Endothelial cell of umbilical vein (primary cell): ENCODE data around the gene CELSR1. TPM values are rescaled to one million over a fixed set of nuclear protein-coding genes. Genes with fewer than 3 reads are reported as not detected.

Source experiments
- BruUV-seq: library from RNA; stranded (reverse); fragments of 400-500 nt; replicated peaks from 2 replicates; lab custom pipeline; 2021; lab: Mats Ljungman, UMichigan
- CTCF ChIA-PET: fragments of 300-600, 350-600 bp; sonication (Branson Sonifier 250); formaldehyde crosslinking; loops from one replicate; lab custom pipeline; 2021; ENCODE audit warnings: antibody characterized with exemption, inconsistent platforms; lab: Charles Lee
- POLR2A ChIA-PET: fragments of 300-600, 350-600 bp; sonication (Branson Sonifier 250); formaldehyde crosslinking; loops from one replicate; lab custom pipeline; 2021; ENCODE audit warnings: antibody characterized with exemption, inconsistent platforms; lab: Charles Lee
- DNase-seq: peaks from one replicate; pipeline ENCODE4 v3.0.0-alpha.2; 2011; ENCODE audit warnings: low read depth, low spot score
- FAIRE-seq: peaks from 2 replicates; lab custom pipeline; 2011; peaks lifted over from hg19 to GRCh38; lab: Jason Lieb, UNC
- H2AFZ ChIP-seq: 2 replicates; pipeline ENCODE4 v1.6.0; 2012; ENCODE audit warnings: low read depth, low read length, control low read depth, inconsistent platforms
- H3K27ac ChIP-seq: 2 replicates; pipeline ENCODE4 v1.5.1; 2011; ENCODE audit warnings: low read depth, mild to moderate bottlenecking, control low read depth, low read length, moderate library complexity; ENCODE audit not compliant: insufficient read depth
- H3K27me3 ChIP-seq, 2 experiments: 2 replicates each; pipeline versions ENCODE4 v1.6.0 to v1.6.1; 2011; ENCODE audit warnings: low read length in 2 of 2, mixed read lengths in 1 of 2; ENCODE audit not compliant: control insufficient read depth in 2 of 2, insufficient read depth in 2 of 2
- H3K36me3 ChIP-seq, 2 experiments: 2 replicates in 1 of 2; 3 replicates in 1 of 2; pipeline ENCODE4 v1.5.1; 2011; ENCODE audit warnings: low read length in 2 of 2, mild to moderate bottlenecking in 1 of 2, moderate library complexity in 1 of 2; ENCODE audit not compliant: control insufficient read depth in 2 of 2, insufficient read depth in 2 of 2; ENCODE audit errors: extremely low read depth in 1 of 2
- H3K4me1 ChIP-seq: 3 replicates; pipeline ENCODE4 v1.5.1; 2011; ENCODE audit warnings: mild to moderate bottlenecking, low read length; ENCODE audit not compliant: control insufficient read depth, insufficient read depth; ENCODE audit errors: extremely low read depth
- H3K4me2 ChIP-seq: 2 replicates; pipeline ENCODE4 v1.6.1; 2011; ENCODE audit warnings: low read length, control low read depth, mixed read lengths; ENCODE audit not compliant: insufficient read depth
- H3K4me3 ChIP-seq, 3 experiments: fragments of 200-600 bp in 1 of 3; sonication (generic), shearing (Covaris generic) in 1 of 3; replicated peaks in 1 of 3; 2 replicates each; pipeline ENCODE4 v1.5.1; 2011 to 2016; ENCODE audit warnings: control low read depth in 3 of 3, low read length in 3 of 3, mild to moderate bottlenecking in 2 of 3, inconsistent platforms in 1 of 3, low read depth in 1 of 3, moderate library complexity in 1 of 3; ENCODE audit not compliant: insufficient read depth in 1 of 3
- H3K79me2 ChIP-seq: 2 replicates; pipeline ENCODE4 v1.6.0; 2012; ENCODE audit warnings: low read length, inconsistent platforms; ENCODE audit not compliant: control insufficient read depth, insufficient read depth
- H3K9ac ChIP-seq: replicated peaks from 2 replicates; pipeline ENCODE3; 2011; ENCODE audit warnings: low read length, control low read depth; ENCODE audit not compliant: insufficient read depth; ENCODE audit errors: extremely low read depth
- H3K9me1 ChIP-seq: replicated peaks from 3 replicates; pipeline ENCODE4 v1.6.0; 2011; ENCODE audit warnings: mild to moderate bottlenecking, low read length; ENCODE audit not compliant: control insufficient read depth, insufficient read depth; ENCODE audit errors: extremely low read depth
- H3K9me3 ChIP-seq: replicated peaks from 2 replicates; pipeline ENCODE4 v1.5.1; 2012; ENCODE audit warnings: low read length, inconsistent platforms; ENCODE audit not compliant: control insufficient read depth, insufficient read depth
- H4K20me1 ChIP-seq: replicated peaks from 2 replicates; pipeline ENCODE3; 2011; ENCODE audit warnings: mild to moderate bottlenecking, low read length; ENCODE audit not compliant: control insufficient read depth, insufficient read depth; ENCODE audit errors: extremely low read depth
- EZH2 ChIP-seq: IDR thresholded peaks from 2 replicates; pipeline ENCODE4 v1.6.1; 2012; ENCODE audit warnings: borderline replicate concordance, low read depth, mild to moderate bottlenecking, moderate library complexity, low read length, inconsistent platforms; ENCODE audit not compliant: severe bottlenecking
- FOS ChIP-seq: IDR thresholded peaks from 2 replicates; pipeline ENCODE4 v1.6.1; 2011; ENCODE audit warnings: mild to moderate bottlenecking, low read length, moderate library complexity, borderline replicate concordance; ENCODE audit not compliant: insufficient read depth
- GATA2 ChIP-seq: IDR thresholded peaks from 2 replicates; pipeline ENCODE4 v1.7.0; 2011; ENCODE audit warnings: low read depth, mild to moderate bottlenecking, moderate library complexity, mixed read lengths, low read length; ENCODE audit not compliant: insufficient read length, insufficient read depth
- JUN ChIP-seq: IDR thresholded peaks from 2 replicates; pipeline ENCODE4 v1.6.1; 2011; ENCODE audit warnings: borderline replicate concordance, low read depth; ENCODE audit not compliant: insufficient read length, insufficient read depth
- MYC ChIP-seq: IDR thresholded peaks from one replicate; pipeline ENCODE4 v1.6.1; 2011; ENCODE audit warnings: mild to moderate bottlenecking, low read depth, low read length
- POLR2A ChIP-seq: IDR thresholded peaks from 2 replicates; pipeline ENCODE4 v1.6.1; 2012; ENCODE audit warnings: low read depth, mild to moderate bottlenecking, control low read depth, low read length
- POLR2AphosphoS5 ChIP-seq: IDR thresholded peaks from 2 replicates; pipeline ENCODE4 v1.6.1; 2012; ENCODE audit warnings: low read depth, mild to moderate bottlenecking, control low read depth, low read length, moderate library complexity; ENCODE audit not compliant: insufficient read depth
- dilution Hi-C: fragments of 300-500 bp; cut with MboI; formaldehyde crosslinking; loops from one replicate; pipeline ENCODE4 v1.15.0; 2019; ENCODE audit warnings: low sequenced_read_pairs; ENCODE audit not compliant: extremely low pct_ligation_motif_present
- intact Hi-C: fragments of 100-400 bp; cut with micrococcal nuclease; formaldehyde crosslinking; loops from one replicate; pipeline ENCODE4 v1.10.0; 2022
- polyA plus RNA-seq, 4 experiments: library from polyadenylated mRNA; depleted of rRNA in 3 of 4; stranded (reverse) in 3 of 4; unstranded in 1 of 4; fragments of >200 nt; gene quantifications; 2 replicates each; pipeline versions ENCODE4 v1.2.1 to v1.2.3, GENCODE V29; 2011 to 2012; ENCODE audit warnings: missing spikeins in 1 of 4
- total RNA-seq: library from RNA; stranded (reverse); gene quantifications from 2 replicates; pipeline ENCODE4 v1.2.3, GENCODE V29; 2021
- TF ChIP-seq, protein P1 (sequence below), 2 donors: IDR thresholded peaks; 1 replicate in 1 of 2; 2 replicates in 1 of 2; pipeline ENCODE4 v1.5.1; 2011; ENCODE audit warnings: low read length in 2 of 2, mild to moderate bottlenecking in 2 of 2, moderate library complexity in 2 of 2, control low read depth in 1 of 2, inconsistent platforms in 1 of 2, low read depth in 1 of 2; ENCODE audit not compliant: insufficient read depth in 1 of 2; ENCODE audit errors: extremely low read depth in 1 of 2
- TF ChIP-seq, protein P2 (sequence below): IDR thresholded peaks from 2 replicates; pipeline ENCODE4 v1.6.1; 2011; ENCODE audit not compliant: insufficient read depth, insufficient read length

The CELSR1 gene
- total and polyA plus RNA-seq, 2 donors (not counting 3 experiments of a cell fraction or from before 2014, with no cell fraction given): 3.7 to 5.4 TPM

DNA sequence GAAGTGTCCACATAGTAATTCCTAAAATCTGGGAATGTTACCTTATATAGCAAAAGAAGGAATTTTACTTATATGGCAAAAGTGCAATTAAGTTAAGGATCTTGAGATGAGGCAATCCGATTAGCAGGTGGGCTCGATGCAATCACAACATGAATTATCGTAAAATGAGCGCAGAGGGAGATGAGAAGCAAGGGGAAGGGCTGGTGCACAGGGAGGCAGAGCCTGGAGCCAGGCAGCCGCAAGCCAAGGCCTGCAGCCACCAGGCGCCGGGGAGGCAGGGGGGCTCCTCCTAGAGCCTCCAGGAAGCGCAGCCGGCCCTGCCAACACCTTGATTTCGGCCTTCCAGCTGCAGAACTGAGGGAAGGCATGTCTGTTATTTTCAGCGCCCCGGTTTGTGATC is 85.7 kb downstream of the CELSR1 start:
- H2AFZ ChIP-seq: no peak overlapping the region
- dilution Hi-C loops: no loop called here
- no peak overlapping the region for H3K27ac ChIP-seq
- no peak overlapping the region for H3K4me3 ChIP-seq
- no peak overlapping the region for H3K4me2 ChIP-seq
- FAIRE-seq (no peak), DNase-seq (no peak)
- no peaks in the 10 kb centered on the region for H3K36me3 ChIP-seq
- ChIA-PET POLR2A (no interaction called here), CTCF (no interaction called here)
- BruUV-seq: no TSS peak
- intact Hi-C loops: no loop called here
- H3K9me1 ChIP-seq: no peaks in the 10 kb centered on the region
- H3K9ac ChIP-seq: no peak overlapping the region
- H3K27me3 ChIP-seq: no peaks in the 10 kb centered on the region
- no peaks in the 10 kb centered on the region for H3K9me3 ChIP-seq
- no peaks in the 10 kb centered on the region for H3K4me1 ChIP-seq
- H3K79me2 ChIP-seq: no peaks in the 10 kb centered on the region
- H4K20me1 ChIP-seq: no peaks in the 10 kb centered on the region
- TF ChIP-seq, protein P1, sequence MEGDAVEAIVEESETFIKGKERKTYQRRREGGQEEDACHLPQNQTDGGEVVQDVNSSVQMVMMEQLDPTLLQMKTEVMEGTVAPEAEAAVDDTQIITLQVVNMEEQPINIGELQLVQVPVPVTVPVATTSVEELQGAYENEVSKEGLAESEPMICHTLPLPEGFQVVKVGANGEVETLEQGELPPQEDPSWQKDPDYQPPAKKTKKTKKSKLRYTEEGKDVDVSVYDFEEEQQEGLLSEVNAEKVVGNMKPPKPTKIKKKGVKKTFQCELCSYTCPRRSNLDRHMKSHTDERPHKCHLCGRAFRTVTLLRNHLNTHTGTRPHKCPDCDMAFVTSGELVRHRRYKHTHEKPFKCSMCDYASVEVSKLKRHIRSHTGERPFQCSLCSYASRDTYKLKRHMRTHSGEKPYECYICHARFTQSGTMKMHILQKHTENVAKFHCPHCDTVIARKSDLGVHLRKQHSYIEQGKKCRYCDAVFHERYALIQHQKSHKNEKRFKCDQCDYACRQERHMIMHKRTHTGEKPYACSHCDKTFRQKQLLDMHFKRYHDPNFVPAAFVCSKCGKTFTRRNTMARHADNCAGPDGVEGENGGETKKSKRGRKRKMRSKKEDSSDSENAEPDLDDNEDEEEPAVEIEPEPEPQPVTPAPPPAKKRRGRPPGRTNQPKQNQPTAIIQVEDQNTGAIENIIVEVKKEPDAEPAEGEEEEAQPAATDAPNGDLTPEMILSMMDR (IDR thresholded peaks at IDR 0.05; ENCODE audit: extremely low read depth in 1 of 2, insufficient read depth in 1 of 2, low read depth in 1 of 2, low read length in 2 of 2): no peak
- TF ChIP-seq POLR2AphosphoS5: no peak
- TF ChIP-seq GATA2: no peak
- TF ChIP-seq POLR2A: no peak
- no peak for TF ChIP-seq JUN
- TF ChIP-seq EZH2: no peak
- TF ChIP-seq, protein P2, sequence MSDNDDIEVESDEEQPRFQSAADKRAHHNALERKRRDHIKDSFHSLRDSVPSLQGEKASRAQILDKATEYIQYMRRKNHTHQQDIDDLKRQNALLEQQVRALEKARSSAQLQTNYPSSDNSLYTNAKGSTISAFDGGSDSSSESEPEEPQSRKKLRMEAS: no peak
- TF ChIP-seq FOS: no peak
- no peak for TF ChIP-seq MYC
